NCI-H526 treated with DMSO at 0.1 percent for 48 hours (cell line): ENCODE measurements around the gene TTC21A.
A peak's percentile ranks its signal among the peaks of the same experiment; 100 is the strongest.
"Not testable (repeated sequence)": the region's sequence is repeated elsewhere in the genome, so short reads cannot be mapped to it uniquely, and the experiment has no call there.

Experiments
- DNase-seq: peaks from one replicate; lab custom pipeline; 2025; lab: John Stamatoyannopoulos, UW

Gene TTC21A

GRCh38 chr3:39150803-39151631, 43.5 kb downstream of the TTC21A start:
- DNase-seq = no peak

GRCh38 chr3:39153977-39154279, 46.4 kb downstream of the TTC21A start:
- no peak for DNase-seq

- DNase-seq = no peak
Observed at GRCh38 chr3:39154280-39155021, 47.0 kb downstream of the TTC21A start.

DNA sequence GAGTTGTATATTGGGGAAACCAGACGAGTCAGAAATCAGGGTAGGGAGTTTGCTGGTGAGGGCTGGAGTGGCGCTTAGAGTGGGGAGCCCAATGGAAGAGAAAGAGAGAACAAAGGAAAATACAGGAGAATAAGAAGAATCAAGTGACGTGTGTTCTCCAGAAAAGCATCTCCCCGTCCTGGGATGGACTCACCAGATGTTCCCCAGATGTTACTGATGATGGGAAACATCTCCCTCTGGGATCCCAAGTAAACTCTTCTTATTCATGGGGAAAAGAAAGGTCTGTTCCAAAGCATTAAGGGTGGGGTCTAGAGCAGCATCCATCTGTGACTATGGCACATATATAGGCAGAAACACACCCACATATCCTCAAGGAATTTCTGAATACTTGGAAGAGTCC, 48.9 kb downstream of the TTC21A start:
- DNase-seq = no peak

GRCh38 chr3:39157359-39157758, 49.9 kb downstream of the TTC21A start:
- DNase-seq = no peak

- no peak for DNase-seq
Observed at GRCh38 chr3:39158148-39158715, 50.8 kb downstream of the TTC21A start.

- no peak for DNase-seq
Observed at GRCh38 chr3:39164414-39164813, 56.9 kb downstream of the TTC21A start.

DNA sequence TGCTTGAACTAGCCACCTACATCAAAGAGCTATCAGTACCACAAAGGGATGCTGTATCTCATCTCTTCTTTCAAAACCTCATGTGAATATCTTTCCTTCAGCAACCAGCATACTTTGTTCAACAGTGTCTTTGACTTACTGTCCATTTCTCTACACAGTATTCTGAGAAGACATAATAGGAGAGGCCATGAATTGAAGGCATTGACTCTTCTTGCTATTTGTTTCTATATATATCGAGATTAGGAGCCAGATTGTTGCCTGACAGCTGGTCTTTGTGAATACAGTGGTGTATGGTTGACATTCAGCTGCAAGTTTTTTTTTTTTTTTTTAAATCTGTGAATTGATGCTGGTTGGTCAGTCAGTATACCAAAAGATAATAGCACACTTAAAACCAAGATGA, 58.0 kb downstream of the TTC21A start:
- no peak for DNase-seq

GRCh38 chr3:39166134-39166710, 58.7 kb downstream of the TTC21A start:
- no peak for DNase-seq

GRCh38 chr3:39166932-39167532, 59.6 kb downstream of the TTC21A start:
- no peak for DNase-seq

- DNase-seq = no peak
Observed at GRCh38 chr3:39168156-39168780, 60.8 kb downstream of the TTC21A start.

DNA sequence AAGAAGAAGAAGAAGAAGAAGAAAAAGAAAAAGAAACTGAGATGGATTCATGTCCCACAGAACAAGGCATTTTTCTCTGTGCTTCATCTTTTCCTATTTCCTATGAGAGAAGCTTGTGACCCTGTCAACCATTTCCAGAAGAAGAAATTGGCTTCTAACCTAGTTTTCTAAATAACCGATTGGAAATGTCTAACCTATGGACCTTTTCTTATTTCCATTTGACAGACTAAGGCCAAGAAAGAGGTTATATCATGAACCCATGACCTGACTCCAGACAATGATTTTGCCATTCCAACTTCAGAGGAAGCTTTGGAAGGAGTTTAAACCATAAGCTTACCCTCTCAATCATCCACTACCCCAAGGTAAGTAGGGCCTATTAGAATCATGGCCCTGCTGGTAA, 62.2 kb downstream of the TTC21A start:
- no peak for DNase-seq

DNA sequence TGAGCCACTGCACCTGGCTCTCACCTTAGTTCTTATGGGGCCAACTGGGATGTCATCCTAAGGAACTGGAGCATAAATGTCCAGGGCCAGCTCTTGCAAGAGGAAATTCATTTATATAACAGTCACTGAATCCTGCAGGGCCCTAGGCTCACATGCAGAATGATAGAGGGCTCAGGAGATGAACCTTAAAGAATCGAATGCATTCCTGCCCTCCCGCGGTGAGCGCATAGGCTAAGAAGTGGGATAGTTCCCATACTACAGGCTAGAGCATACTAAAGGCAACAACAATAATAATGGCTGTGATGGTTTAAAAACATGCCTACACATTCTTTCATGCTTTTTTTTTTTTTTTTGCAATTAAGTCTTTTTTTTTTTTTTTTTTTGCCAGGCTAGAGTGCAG, 63.0 kb downstream of the TTC21A start:
- DNase-seq = no peak

GRCh38 chr3:39170877-39171276, 63.4 kb downstream of the TTC21A start:
- not testable (repeated sequence) for DNase-seq

GRCh38 chr3:39171860-39172259, 64.4 kb downstream of the TTC21A start:
- DNase-seq = no peak

DNA sequence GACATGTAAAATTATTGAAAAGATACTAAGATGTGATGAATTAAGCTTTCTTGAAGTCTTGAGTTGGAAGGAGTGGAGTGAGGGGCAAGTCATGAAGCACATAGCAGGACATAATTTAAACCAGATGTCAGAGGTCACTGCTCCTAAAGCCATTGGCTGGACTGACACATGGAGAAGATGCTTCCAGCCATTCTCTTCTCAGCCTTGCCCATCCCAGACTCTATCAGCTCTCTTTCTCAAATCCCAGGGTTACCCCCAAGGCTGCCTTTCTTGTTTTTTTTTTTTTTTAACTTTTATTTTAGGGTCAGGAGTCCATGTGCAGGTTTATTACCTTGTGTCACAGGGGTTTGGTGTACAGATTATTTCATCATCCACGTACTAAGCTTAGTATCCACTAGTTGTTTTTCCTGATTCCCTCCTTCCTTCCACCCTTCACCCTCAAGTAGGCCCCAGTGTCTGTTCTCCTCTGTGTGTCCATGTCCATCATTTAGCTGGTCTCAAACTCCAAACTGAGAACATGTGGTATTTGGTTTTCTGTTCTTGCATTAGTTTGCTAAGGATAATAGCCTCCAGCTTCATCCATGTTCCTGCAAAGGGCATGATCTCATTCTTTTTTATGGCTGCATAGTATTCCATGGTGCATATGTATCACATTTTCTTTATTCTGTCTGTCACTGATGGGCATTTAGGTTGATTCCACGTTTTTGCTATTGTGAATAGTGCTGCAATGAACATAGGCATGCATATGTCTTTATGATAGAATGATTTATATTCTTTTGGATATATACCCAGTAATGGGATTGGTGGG, 66.0 kb downstream of the TTC21A start:
- DNase-seq = no peak

- no peak for DNase-seq
Observed at GRCh38 chr3:39176025-39176714, 68.7 kb downstream of the TTC21A start.

DNA sequence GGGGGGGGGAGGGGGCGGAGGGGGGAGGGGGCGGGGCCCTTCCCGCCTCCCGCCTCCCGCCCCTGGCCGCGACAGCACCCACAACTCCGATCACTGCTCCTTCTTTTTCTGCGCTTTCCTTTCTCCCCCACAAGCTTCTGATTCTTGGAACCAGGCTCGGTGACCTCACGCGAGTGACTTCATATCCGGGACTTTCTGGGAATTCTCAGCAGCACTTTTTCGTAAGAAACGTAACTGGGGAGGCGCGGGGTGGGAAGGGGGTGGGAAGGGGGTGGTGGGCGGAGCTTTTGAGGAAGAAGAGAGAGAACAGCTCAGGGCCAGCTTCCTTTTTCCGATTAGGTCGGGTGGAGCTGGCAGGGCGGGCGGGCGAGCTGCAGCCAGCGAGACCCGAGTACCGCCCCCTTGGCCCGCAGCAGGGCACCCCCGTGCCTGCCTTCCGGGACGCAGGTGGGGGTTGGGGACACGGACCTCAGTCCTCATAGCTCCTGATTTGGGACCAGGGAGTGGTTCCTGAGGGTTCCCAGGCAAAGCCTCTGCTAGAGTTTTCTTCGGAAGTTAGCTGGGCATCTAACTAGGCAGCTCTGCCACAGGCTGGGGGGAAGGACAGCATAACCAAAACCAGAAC, 70.3 kb downstream of the TTC21A start:
- DNase-seq = peak; percentile 35

DNA sequence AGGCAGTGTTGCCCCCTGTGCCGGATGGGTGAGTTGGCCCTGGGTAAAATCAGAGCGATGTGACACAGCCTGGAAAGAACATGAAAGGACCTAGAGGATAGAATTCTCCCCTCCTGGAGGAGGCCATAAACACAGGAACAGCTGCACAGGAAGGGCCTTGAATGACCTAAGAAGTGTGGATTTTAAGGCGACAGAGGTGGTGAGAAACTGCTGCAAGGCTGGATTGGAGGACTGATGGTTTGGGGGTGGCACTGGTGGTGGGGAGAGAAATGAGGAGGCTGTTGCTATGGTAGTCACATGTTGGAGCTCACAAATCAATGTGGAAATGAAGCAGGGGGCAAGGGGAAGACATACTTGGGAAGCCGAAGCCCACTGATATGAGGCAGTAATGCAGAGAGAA, 71.1 kb downstream of the TTC21A start:
- no peak for DNase-seq

DNA sequence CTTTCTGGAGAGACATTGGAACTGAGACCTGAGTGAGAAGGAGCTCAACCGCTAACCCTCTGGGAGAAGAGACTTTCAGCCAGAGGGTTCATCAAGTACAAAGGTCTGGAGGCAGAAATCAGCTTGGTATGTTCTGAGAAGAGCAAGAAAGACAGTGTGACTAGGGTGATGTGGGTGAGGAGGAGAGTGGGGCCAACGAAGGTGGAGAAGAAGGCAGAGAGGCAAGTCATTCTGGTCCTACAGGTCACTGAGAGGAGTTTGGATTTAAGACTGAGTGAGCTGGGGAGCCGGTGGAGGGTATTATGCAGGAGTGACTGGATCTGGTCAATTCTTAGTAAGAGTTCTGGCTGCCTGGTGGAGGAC, 72.7 kb downstream of the TTC21A start:
- DNase-seq = no peak
